SK-N-SH (cell line): Measurements from ENCODE around the gene SURF1. TPM values are rescaled to one million over a fixed set of nuclear protein-coding genes. Genes with fewer than 3 reads are reported as not detected.
"Not testable (repeated sequence)": the region's sequence is repeated elsewhere in the genome, so short reads cannot be mapped to it uniquely, and the experiment has no call there.

Source experiments
- CTCF ChIA-PET: fragments of 300-600, 350-600 bp; formaldehyde crosslinking; extraction: SDS; loops from one replicate; lab custom pipeline; 2021; lab: Yijun Ruan, JAX
- POLR2A ChIA-PET: fragments of 350-600 bp; sonication (Branson Sonifier 250); formaldehyde crosslinking; extraction: SDS; loops from one replicate; lab custom pipeline; 2020; ENCODE audit warnings: antibody characterized with exemption, inconsistent platforms; lab: Yijun Ruan, JAX
- DNase-seq: peaks from one replicate; pipeline ENCODE4 v3.0.0; 2012
- H2AFZ ChIP-seq: fragments of 200-600 bp; sonication (generic); 2 replicates; pipeline ENCODE4 v1.8.1; 2016; ENCODE audit warnings: antibody characterized with exemption, mild to moderate bottlenecking, low read depth
- H3F3A ChIP-seq: fragments of 200-600 bp; sonication (generic); replicated peaks from 2 replicates; pipeline ENCODE3; 2016; ENCODE audit warnings: antibody characterized with exemption, mild to moderate bottlenecking; ENCODE audit not compliant: insufficient read depth
- H3K27ac ChIP-seq, 2 experiments: fragments of 200-500 bp in 1 of 2; fragments of 200-600 bp in 1 of 2; sonication (Bioruptor generic) in 1 of 2; sonication (generic), shearing (Covaris generic) in 1 of 2; 2 replicates each; pipeline versions ENCODE4 v1.5.1 to v1.6.1; 2014 to 2016; ENCODE audit warnings: low read depth in 2 of 2, inconsistent platforms in 1 of 2, low read length in 1 of 2, mild to moderate bottlenecking in 1 of 2, mixed read lengths in 1 of 2
- H3K27me3 ChIP-seq: fragments of 200-600 bp; sonication (generic), shearing (Covaris generic); 2 replicates; pipeline ENCODE4 v1.6.1; 2016; ENCODE audit warnings: mixed run types; ENCODE audit not compliant: insufficient read depth
- H3K36me3 ChIP-seq, 2 experiments: fragments of 200-500 bp in 1 of 2; fragments of 200-600 bp in 1 of 2; sonication (Bioruptor generic) in 1 of 2; sonication (generic) in 1 of 2; replicated peaks in 1 of 2; 2 replicates each; pipeline versions ENCODE3 to v1.5.1; 2014 to 2016; ENCODE audit warnings: low read length in 1 of 2, mild to moderate bottlenecking in 1 of 2; ENCODE audit not compliant: insufficient read depth in 2 of 2, control insufficient read depth in 1 of 2
- H3K4me1 ChIP-seq, 2 experiments: fragments of 200-500 bp in 1 of 2; fragments of 200-600 bp in 1 of 2; sonication (Bioruptor generic) in 1 of 2; sonication (generic), shearing (Covaris generic) in 1 of 2; 2 replicates each; pipeline versions ENCODE4 v1.5.1 to v1.6.1; 2014 to 2016; ENCODE audit warnings: low read depth in 1 of 2, low read length in 1 of 2, mixed run types in 1 of 2; ENCODE audit not compliant: insufficient read depth in 2 of 2, control insufficient read depth in 1 of 2
- H3K4me2 ChIP-seq: fragments of 200-600 bp; sonication (generic), shearing (Covaris generic); 2 replicates; pipeline ENCODE4 v1.6.1; 2017; ENCODE audit warnings: mixed run types
- H3K4me3 ChIP-seq, 2 experiments: fragments of 200-500 bp in 1 of 2; fragments of 200-600 bp in 1 of 2; sonication (Bioruptor generic) in 1 of 2; sonication (generic), shearing (Covaris generic) in 1 of 2; 2 replicates each; pipeline versions ENCODE4 v1.5.1 to v1.8.1; 2014 to 2016; ENCODE audit warnings: low read depth in 2 of 2, inconsistent platforms in 1 of 2, low read length in 1 of 2, mild to moderate bottlenecking in 1 of 2, mixed read lengths in 1 of 2, moderate library complexity in 1 of 2
- H3K79me2 ChIP-seq: fragments of 200-600 bp; sonication (generic); 2 replicates; pipeline ENCODE4 v1.8.1; 2017; ENCODE audit warnings: mild to moderate bottlenecking; ENCODE audit not compliant: insufficient read depth
- H3K9ac ChIP-seq: fragments of 200-600 bp; sonication (generic); 2 replicates; pipeline ENCODE4 v1.6.1; 2017; ENCODE audit warnings: mixed run types
- H3K9me2 ChIP-seq: fragments of 200-600 bp; sonication (generic); 2 replicates; pipeline ENCODE4 v1.6.1; 2017; ENCODE audit warnings: mixed run types
- H3K9me3 ChIP-seq: fragments of 200-600 bp; sonication (generic); 2 replicates; pipeline ENCODE4 v1.6.1; 2017; ENCODE audit warnings: mixed run types, mild to moderate bottlenecking, moderate library complexity
- H4K20me1 ChIP-seq: fragments of 200-600 bp; sonication (generic); 2 replicates; pipeline ENCODE4 v1.6.1; 2017; ENCODE audit warnings: mild to moderate bottlenecking, mixed run types; ENCODE audit not compliant: insufficient read depth
- CTCF ChIP-seq: fragments of 200-600 bp; sonication (generic); IDR thresholded peaks from 2 replicates; pipeline ENCODE4 v1.6.1; 2017; ENCODE audit warnings: antibody characterized with exemption, mild to moderate bottlenecking, moderate library complexity
- NRF1 ChIP-seq: IDR thresholded peaks from 2 replicates; pipeline ENCODE4 v1.6.1; 2012; ENCODE audit warnings: low read depth, mild to moderate bottlenecking, low read length
- POLR2AphosphoS5 ChIP-seq: IDR thresholded peaks from 2 replicates; pipeline ENCODE4 v1.6.1; 2012; ENCODE audit warnings: low read depth, low read length
- RAD21 ChIP-seq: IDR thresholded peaks from 2 replicates; pipeline ENCODE4 v1.6.1; 2012; ENCODE audit warnings: mild to moderate bottlenecking, low read length
- REST ChIP-seq: IDR thresholded peaks from 2 replicates; pipeline ENCODE4 v1.6.1; 2012; ENCODE audit warnings: mild to moderate bottlenecking, low read depth, low read length, moderate library complexity
- SMC3 ChIP-seq: IDR thresholded peaks from 2 replicates; pipeline ENCODE4 v1.6.1; 2012; ENCODE audit warnings: low read depth, low read length, improper control_type of control experiment
- YY1 ChIP-seq: IDR thresholded peaks from 2 replicates; pipeline ENCODE4 v1.4.0; 2012; ENCODE audit warnings: low read depth, mild to moderate bottlenecking
- whole genome bisulfite sequencing: methylation state at CpG from one replicate; pipeline ENCODE4 v1.1.6; 2017; ENCODE audit warnings: low lambda C conversion rate; 5-methylcytosine and 5-hydroxymethylcytosine counted together
- polyA plus RNA-seq, 3 experiments: library from polyadenylated mRNA; depleted of rRNA; stranded (reverse); fragments of >200 nt; gene quantifications; 2 replicates each; pipeline ENCODE4 v1.2.3, GENCODE V29; 2012

Gene SURF1
- polyA plus RNA-seq, 1 of the 3 experiments (the other 2 are of a cell fraction) = 103 TPM

DNA sequence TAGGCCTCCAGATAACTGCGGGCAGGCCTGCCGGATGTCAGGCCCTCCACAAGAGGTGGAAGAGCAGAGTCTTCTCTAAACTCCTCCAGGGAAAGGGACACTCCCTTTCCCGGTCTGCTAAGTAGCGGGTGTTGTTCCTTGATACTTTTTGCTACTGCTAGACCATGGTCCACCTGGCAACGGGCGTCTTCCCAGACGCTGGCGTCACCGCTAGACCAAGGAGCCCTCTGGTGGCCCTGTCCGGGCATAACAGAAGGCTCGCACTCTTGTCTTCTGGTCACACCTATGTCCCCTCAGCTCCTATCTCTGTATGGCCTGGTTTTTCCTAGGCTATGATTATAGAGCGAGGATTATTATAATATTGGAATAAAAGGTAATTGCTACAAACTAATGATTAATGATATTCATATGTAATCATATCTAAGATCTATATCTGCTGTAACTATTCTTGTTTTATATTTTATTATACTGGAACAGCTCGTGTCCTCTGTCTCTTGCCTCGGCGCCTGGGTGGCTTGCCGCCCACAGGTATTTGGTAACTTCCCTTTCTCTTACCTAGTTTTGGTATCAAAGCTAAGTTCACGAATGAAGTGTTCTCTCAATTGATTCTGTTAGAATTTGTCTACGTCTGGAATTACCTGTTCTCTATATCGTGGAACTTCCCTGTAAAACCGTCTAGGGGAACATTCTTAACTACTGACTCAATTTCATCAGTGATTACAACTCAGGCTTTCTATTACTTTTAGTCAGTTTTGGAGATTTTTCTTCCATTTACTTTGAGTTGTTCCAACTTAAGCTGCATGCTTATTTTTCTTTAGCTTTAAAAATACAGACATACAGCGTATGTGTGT, 26.8 kb downstream of the SURF1 start:
- H2AFZ ChIP-seq, H3K4me2 ChIP-seq, H3K9me2 ChIP-seq, H4K20me1 ChIP-seq, H3K4me3 ChIP-seq, H3K9me3 ChIP-seq, H3K4me1 ChIP-seq, H3K27me3 ChIP-seq, H3K27ac ChIP-seq, H3K9ac ChIP-seq, DNase-seq: not testable (repeated sequence)
- 57% methylated on average over 19 of the region's 21 CpGs for WGBS
- TF ChIP-seq POLR2AphosphoS5 (0 out of 2 replicates have a peak, but pooled peaks have one; percentile 15), RAD21 (peak; percentile 57), SMC3 (0 out of 2 replicates have a peak, but pooled peaks have one; percentile 31), CTCF (peak; percentile 64)
- CTCF ChIA-PET = interaction anchor here (0.6 to 3.3 kb wide), 17 partner anchors 9 to 226 kb away, joined by 3 to 47 read pairs (median 4); no protein-coding TSS in a partner anchor
- Histone ChIP-seq H3F3A (peaks cover 15% of the 10 kb centered on the region), H3K79me2 (peaks cover 14% of the 10 kb centered on the region), H3K36me3 (peaks cover 36 to 45% of the 10 kb centered on the region in 2 experiments)
- POLR2A ChIA-PET = interaction anchor here (1.2 kb wide), 1 partner anchor 142 kb away, joined by 6 read pairs; no protein-coding TSS in a partner anchor

DNA sequence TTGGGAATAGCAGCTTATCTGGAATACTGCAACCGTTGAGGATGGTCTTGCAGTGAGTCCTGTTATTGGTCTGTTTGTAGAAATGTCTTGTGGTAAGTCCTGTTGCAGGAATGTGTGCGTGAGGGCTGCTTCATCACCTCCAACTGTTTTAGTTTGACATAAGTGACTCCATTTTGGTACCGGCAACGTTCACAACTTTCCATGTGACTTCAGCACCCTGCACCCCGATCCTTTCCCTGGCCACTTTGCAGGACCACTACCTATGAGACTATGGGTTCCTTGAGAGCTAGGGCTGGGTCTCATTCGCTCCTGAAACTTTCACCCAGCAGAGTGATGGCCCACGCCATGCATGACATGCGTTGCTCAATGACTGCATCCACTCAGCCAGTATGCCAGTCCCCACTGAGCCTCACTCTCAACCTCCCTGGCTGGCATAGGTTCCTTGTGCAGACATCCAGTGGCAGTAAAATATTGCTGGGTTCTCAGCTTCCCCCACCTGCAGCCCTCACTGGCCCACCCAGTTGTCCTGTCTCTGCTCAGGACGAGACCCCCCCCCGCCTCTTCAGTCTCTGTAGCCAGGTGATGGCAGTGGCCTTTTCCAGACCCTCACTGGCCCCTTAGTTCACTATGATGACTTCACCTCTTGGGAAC, 28.3 kb downstream of the SURF1 start:
- ChIA-PET CTCF (interaction anchor here (0.5 to 3.3 kb wide), 3 partner anchors 141 to 150 kb away, joined by 3 to 47 read pairs (median 3); no protein-coding TSS in a partner anchor), POLR2A (no interaction called here)
- H3K4me1 ChIP-seq = no peaks in the 10 kb centered on the region
- H4K20me1 ChIP-seq = 0 out of 2 replicates have a peak, but pooled peaks cover 7% of the 10 kb centered on the region
- TF ChIP-seq CTCF (no peak), NRF1 (no peak), YY1 (no peak), REST (no peak)
- H3K27me3 ChIP-seq = no peaks in the 10 kb centered on the region
- H3K4me3 ChIP-seq = no peak overlapping the region
- 91% methylated on average over 9 of the region's 10 CpGs for WGBS
- H3F3A ChIP-seq = peaks cover 15% of the 10 kb centered on the region
- H3K9ac ChIP-seq = no peak overlapping the region
- H3K9me3 ChIP-seq = no peaks in the 10 kb centered on the region
- no peaks in the 10 kb centered on the region for H3K9me2 ChIP-seq
- no peak overlapping the region for H3K27ac ChIP-seq
- H3K36me3 ChIP-seq = peaks cover 21 to 29% of the 10 kb centered on the region in 2 experiments
- no peak overlapping the region for H2AFZ ChIP-seq
- no peaks in the 10 kb centered on the region for H3K79me2 ChIP-seq
- no peak for DNase-seq
- no peak overlapping the region for H3K4me2 ChIP-seq

GRCh38 chr9:133327021-133327420, 29.3 kb downstream of the SURF1 start:
- H3K9me2 ChIP-seq, H4K20me1 ChIP-seq, H3K79me2 ChIP-seq, H3K4me1 ChIP-seq, DNase-seq, H3K4me3 ChIP-seq, H3K27me3 ChIP-seq, H3K9me3 ChIP-seq, POLR2A ChIA-PET, H2AFZ ChIP-seq, H3K27ac ChIP-seq, H3K9ac ChIP-seq, H3K4me2 ChIP-seq: not testable (repeated sequence)
- CTCF ChIA-PET = interaction anchor here (0.6 to 2.2 kb wide), 2 partner anchors 141 to 145 kb away, joined by 3 to 16 read pairs; no protein-coding TSS in a partner anchor
- Histone ChIP-seq H3F3A (peaks cover 15% of the 10 kb centered on the region), H3K36me3 (peaks cover 12 to 20% of the 10 kb centered on the region in 2 experiments)
- 96% methylated on average over 6 of the region's 6 CpGs for WGBS
